ENCODE data around the gene SNRNP48.

Gene SNRNP48

GRCh38 chr6:7559651-7560385 is 30.2 kb upstream of the SNRNP48 start:
- DNase-seq, result no peak

DNA sequence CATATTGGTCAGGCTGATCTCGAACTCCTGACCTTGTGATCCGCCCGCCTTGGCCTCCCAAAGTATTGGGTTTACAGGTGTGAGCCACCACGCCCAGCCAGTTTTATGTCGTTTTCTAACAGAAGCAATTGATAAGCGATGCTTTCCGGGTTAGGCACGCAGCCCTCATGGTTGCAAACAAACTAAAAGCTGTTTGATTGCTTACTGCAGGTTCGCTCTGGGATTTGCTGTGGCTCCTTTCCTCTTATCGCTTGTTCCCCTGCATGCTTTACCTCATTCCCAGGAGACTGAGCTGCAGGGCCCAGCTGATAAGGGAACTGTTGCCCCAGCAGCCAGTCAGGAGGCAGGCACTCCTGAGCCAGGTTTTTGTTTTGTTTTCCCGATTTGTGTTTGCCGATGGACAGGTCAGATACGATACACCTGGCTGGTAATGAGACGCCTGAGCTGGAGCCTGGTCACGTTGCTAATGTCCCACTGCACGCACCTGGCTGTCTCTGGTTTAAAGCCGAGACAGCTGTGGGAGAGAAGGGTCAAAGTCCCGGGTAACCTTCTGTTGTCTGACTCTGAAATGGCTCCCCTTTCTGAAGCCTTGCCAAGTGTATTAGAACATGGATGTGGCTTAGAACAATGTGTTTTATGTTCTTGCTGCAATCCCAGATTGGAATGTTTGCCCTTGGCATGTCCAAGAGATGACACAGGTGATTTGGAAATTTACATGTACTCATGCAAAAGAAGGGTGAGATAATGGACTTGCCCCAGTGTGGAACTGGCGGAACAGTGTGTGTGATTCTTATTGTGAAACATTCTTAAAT is 28.6 kb upstream of the SNRNP48 start:
- no peak for DNase-seq

GRCh38 chr6:7562769-7563168 is 27.2 kb upstream of the SNRNP48 start:
- no peak for DNase-seq

- DNase-seq, result no peak
Observed at GRCh38 chr6:7566107-7566506, 23.9 kb upstream of the SNRNP48 start.

DNA sequence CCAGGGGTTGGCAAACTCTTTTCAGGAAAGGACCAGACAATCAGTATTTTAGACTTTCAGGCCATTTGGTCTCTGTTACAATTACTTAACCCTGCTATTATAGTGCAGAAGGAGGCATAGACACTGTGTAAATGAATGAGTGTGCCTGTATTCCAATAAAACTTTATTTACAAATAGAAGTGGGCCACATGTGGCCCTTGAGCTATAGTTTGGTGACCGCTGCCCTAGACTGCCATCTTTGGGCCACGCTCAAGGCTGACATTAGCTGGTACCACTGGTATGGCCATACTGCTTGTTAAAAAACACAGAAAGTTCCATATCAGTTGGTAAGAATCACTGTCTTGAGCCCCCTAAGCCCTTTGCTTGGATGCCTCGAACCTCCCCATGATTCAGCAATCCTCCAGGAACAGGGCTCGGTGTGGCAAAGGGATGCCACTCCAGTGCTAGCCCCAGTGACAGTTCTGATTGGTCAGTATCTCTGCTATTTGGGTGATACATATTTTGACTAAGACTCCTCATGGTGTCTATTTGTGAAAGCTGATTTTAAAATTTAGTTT is 23.3 kb upstream of the SNRNP48 start:
- DNase-seq, result no peak

GRCh38 chr6:7568021-7568420 is 22.0 kb upstream of the SNRNP48 start:
- DNase-seq, result no peak

DNA sequence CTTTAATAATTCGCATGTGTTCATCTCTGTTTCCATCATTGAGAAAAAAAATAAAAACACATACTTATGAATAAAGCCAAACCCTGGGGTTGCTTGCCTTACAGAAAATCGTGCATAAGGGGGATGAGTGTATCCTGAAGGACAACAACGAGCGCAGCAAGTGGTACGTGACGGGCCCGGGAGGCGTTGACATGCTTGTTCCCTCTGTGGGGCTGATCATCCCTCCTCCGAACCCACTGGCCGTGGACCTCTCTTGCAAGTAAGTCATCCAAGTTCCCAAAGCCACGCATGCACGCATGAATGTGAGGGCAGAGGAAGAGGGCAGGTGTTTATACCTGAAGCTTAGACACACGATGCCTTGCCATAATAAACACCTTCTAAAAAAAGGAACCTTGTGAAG is 20.9 kb upstream of the SNRNP48 start:
- no peak for DNase-seq

DNA sequence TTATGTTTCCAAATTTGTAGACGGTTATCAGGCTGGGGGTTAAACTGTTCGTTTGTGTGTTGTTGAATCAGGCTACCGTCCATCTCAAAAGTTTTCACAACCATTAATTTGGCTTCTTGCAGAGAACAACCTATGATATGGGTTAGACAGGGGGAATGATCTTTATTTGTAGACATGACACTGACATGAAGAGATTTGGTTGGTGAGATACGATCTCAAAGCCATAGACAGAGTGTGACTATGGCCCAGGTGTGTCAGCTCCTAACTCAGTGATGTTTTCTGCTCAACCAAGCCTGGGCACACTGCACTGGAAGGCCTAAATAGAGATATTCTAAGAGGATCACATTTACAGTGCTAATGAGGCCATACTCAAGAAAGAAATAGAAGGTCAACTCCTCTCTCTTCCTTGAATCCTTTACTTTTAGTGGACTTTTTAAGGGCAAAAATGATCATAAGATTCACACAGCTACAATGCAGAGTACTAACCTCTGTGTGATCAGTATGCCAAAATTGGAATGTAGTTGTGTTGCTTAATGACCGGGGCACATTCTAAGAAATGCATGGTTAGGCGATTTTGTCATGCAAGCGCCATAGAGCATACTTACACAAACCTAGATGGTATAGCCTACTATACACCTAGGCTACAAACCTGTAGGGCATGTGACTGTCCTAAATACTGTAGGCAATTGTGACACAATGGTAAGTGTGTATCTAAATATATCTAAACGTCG is 17.6 kb upstream of the SNRNP48 start:
- no peak for DNase-seq

GRCh38 chr6:7574500-7574899 is 15.5 kb upstream of the SNRNP48 start:
- no peak for DNase-seq

GRCh38 chr6:7578516-7578915 is 11.5 kb upstream of the SNRNP48 start:
- no peak for DNase-seq

- no peak for DNase-seq
Observed at GRCh38 chr6:7578931-7579330, 11.1 kb upstream of the SNRNP48 start.

GRCh38 chr6:7579851-7580250 is 10.1 kb upstream of the SNRNP48 start:
- DNase-seq, result no peak

- no peak for DNase-seq
Observed at GRCh38 chr6:7580537-7580926, 9.5 kb upstream of the SNRNP48 start.

DNA sequence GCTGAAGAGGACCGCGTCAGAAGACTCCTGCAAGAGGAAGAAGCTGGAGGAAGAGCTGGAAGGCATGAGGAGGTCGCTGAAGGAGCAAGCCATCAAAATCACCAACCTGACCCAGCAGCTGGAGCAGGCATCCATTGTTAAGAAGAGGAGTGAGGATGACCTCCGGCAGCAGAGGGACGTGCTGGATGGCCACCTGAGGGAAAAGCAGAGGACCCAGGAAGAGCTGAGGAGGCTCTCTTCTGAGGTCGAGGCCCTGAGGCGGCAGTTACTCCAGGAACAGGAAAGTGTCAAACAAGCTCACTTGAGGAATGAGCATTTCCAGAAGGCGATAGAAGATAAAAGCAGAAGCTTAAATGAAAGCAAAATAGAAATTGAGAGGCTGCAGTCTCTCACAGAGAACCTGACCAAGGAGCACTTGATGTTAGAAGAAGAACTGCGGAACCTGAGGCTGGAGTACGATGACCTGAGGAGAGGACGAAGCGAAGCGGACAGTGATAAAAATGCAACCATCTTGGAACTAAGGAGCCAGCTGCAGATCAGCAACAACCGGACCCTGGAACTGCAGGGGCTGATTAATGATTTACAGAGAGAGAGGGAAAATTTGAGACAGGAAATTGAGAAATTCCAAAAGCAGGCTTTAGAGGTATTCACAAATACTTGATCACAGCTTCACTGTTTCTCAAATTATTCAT is 8.9 kb upstream of the SNRNP48 start:
- no peak for DNase-seq

DNA sequence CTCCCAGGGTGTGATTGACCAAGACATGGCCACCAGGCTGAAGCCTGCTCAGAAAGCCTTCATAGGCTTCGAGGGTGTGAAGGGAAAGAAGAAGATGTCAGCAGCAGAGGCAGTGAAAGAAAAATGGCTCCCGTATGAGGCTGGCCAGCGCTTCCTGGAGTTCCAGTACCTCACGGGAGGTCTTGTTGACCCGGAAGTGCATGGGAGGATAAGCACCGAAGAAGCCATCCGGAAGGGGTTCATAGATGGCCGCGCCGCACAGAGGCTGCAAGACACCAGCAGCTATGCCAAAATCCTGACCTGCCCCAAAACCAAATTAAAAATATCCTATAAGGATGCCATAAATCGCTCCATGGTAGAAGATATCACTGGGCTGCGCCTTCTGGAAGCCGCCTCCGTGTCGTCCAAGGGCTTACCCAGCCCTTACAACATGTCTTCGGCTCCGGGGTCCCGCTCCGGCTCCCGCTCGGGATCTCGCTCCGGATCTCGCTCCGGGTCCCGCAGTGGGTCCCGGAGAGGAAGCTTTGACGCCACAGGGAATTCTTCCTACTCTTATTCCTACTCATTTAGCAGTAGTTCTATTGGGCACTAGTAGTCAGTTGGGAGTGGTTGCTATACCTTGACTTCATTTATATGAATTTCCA is 4.6 kb upstream of the SNRNP48 start:
- DNase-seq, result no peak

DNA sequence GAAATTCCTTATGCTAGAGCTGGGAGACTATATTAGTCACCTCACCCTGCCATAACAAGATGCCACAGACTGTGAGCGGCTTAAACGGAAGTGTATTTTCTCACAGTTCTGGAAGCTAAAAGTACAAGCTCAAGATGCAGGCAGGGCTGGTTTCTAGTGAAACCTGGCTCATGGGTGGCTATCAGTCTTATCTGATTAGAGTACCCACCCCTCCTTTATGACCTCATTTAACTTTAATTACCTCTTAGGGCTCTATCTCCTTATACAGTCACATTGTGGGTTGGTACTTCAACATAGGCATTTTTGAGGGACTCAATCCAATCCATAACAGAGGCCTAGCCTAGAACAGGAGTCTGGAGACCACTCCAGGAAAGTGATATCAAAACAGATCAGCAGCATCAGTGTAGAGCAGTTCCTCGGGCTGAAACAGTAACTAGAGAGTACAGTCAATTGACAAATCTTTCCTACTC is 2.3 kb upstream of the SNRNP48 start:
- no peak for DNase-seq

DNA sequence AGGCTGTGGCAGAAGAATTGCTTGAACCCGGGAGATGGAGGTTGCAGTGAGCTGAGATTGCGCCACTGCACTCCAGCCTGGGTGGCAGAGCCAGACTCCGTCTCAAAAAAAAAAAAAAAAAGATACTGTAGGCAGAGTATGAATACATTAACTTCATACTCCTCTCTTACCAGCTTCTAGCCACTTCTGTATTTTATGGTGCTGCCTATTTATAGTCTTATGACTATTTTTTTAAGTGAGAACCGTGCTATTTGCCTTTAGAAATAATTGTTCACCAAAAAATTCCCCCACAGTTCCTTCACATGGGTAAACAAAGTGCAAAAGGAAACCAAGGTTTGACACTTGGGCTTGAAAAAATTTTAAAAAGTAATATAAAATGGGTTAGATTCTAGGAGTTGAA is 1.5 kb upstream of the SNRNP48 start:
- no peak for DNase-seq

DNA sequence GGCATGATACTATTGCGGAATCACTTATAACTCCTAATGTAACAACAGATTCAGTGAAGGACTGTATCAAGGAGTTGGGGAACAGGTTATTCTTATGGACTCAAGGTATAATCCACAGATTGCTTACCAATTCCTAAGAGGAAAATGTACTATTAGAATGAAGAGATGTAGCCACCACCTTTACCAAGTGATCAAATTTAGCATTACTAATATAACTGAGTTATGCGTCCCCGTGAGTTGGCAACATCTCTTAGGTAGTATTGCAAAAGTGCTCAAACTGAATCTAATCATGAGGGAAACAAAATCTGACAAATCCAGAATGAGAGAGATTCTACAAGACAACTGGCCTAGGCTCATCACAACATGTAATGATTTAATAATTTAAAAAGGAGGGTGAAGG is 777 bp upstream of the SNRNP48 start:
- DNase-seq, result no peak

DNA sequence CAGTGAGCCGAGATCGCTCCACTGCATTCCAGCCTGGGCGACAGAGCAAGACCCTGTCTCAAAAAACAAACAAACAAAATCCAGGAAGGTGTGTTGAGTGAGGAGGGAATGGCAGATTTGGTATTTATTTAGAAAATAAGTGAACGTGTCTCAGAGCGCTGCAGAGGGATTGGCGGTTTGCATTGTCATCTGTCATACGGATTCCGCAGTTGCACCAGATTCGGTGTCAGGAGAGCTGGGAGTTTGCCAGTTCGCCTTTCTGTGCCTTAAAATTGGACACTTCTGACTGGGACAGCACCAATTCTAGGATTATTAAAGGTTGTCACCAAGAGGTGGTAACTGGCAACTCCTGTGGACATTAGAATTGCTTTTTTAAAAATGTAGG is 912 bp downstream of the SNRNP48 start:
- no peak for DNase-seq

DNA sequence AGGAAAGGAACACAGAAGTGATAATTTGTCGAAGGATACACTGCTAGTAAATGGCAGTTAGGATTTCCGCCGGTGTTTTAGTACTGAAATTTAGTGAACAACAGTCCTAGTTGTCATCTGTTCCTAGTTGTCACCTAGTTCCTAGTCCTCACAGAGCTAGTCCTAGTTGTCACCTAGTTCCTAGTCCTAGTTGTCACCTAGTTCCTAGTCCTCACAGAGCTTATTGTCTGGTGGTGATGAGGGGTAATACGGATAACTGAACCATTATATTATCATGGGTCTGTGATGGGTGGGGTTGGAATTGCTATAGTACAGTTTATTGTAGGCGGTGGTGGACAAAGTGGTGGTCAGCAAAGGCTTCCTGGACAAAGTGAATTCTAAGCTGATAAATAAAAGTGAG is 1.8 kb downstream of the SNRNP48 start:
- no peak for DNase-seq

GRCh38 chr6:7593229-7593628 is 3.2 kb downstream of the SNRNP48 start:
- DNase-seq, result no peak

GRCh38 chr6:7594579-7595125 is 4.7 kb downstream of the SNRNP48 start:
- no peak for DNase-seq
